ENCODE data around the gene GPI. TPM values are rescaled to one million over a fixed set of nuclear protein-coding genes. Genes with fewer than 3 reads are reported as not detected.
"Not testable (repeated sequence)": the region's sequence is repeated elsewhere in the genome, so short reads cannot be mapped to it uniquely, and the experiment has no call there.

Gene GPI
- total and polyA plus RNA-seq, 9 donors, result 70.1 to 187 (median 124) TPM

DNA sequence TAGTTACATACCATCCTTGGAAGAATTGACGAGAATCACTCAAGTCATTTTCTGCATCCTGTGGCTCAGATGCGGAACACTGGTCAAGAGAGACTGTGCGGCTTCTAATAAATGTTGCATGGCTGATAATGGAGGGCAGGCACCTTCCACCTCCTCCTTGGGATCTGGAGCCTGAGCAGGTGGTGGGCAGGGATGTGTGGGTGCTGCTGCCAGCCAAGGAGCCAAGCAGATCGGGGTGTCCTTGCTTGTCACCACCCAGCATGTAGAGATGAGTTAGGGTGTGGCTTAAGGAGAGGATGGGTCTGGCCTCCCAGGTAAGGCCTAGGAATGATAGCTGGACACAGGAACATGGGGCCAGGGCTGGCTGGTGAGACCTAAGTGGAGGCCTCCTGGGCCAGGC is 17.5 kb downstream of the GPI start:
- Histone ChIP-seq H3K36me3 (no peaks in the 10 kb centered on the region), H3K9me3 (no peaks in the 10 kb centered on the region), H3K27ac (no peak overlapping the region), H3K4me1 (ENCODE audit: insufficient read depth) (no peaks in the 10 kb centered on the region), H3K4me3 (no peak overlapping the region), H3K27me3 (no peaks in the 10 kb centered on the region)
- 95 to 99% (median 99%) methylated on average over 4 of the region's 4 CpGs for WGBS, 3 donors
- TF ChIP-seq EP300 (IDR thresholded peaks at IDR 0.05) (no peak), POLR2A (IDR thresholded peaks at IDR 0.05) (no peak)
- TF ChIP-seq, protein P1, sequence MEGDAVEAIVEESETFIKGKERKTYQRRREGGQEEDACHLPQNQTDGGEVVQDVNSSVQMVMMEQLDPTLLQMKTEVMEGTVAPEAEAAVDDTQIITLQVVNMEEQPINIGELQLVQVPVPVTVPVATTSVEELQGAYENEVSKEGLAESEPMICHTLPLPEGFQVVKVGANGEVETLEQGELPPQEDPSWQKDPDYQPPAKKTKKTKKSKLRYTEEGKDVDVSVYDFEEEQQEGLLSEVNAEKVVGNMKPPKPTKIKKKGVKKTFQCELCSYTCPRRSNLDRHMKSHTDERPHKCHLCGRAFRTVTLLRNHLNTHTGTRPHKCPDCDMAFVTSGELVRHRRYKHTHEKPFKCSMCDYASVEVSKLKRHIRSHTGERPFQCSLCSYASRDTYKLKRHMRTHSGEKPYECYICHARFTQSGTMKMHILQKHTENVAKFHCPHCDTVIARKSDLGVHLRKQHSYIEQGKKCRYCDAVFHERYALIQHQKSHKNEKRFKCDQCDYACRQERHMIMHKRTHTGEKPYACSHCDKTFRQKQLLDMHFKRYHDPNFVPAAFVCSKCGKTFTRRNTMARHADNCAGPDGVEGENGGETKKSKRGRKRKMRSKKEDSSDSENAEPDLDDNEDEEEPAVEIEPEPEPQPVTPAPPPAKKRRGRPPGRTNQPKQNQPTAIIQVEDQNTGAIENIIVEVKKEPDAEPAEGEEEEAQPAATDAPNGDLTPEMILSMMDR (IDR thresholded peaks at IDR 0.05), result no peak
- intact Hi-C loops (cut with DNase I), result no loop called here
- DNase-seq, result no peak

DNA sequence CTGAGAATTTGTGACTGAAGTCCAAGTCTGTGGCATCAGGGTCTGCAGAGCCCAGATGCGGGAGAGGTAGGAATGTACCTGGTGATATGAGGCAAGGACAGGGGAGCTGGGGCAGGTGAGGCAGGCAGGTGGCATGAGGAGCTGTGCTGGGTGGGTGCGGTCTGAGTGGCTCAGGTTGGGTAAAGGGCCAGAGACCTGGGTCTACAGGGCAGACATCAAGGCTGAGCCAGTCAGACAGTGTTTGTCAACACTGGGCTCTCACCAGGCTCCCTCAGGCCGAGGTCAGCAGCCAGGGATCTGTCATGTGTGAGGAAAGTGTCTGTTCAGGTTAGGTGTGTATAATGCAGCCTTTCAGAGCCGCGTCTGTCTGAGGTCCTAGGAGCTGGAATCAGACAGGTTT is 18.6 kb downstream of the GPI start:
- intact Hi-C loops (cut with DNase I), result no loop called here
- H3K27ac ChIP-seq, result no peak overlapping the region
- DNase-seq, result no peak
- WGBS, 3 donors, result 91 to 98% (median 97%) methylated on average over 5 of the region's 5 CpGs
- H3K27me3 ChIP-seq, result no peaks in the 10 kb centered on the region
- H3K9me3 ChIP-seq, result no peaks in the 10 kb centered on the region
- H3K4me1 ChIP-seq (ENCODE audit: insufficient read depth), result no peaks in the 10 kb centered on the region
- TF ChIP-seq EP300 (IDR thresholded peaks at IDR 0.05) (no peak), POLR2A (IDR thresholded peaks at IDR 0.05) (no peak)
- TF ChIP-seq, protein P1 (IDR thresholded peaks at IDR 0.05), result no peak
- no peak overlapping the region for H3K4me3 ChIP-seq
- no peaks in the 10 kb centered on the region for H3K36me3 ChIP-seq

DNA sequence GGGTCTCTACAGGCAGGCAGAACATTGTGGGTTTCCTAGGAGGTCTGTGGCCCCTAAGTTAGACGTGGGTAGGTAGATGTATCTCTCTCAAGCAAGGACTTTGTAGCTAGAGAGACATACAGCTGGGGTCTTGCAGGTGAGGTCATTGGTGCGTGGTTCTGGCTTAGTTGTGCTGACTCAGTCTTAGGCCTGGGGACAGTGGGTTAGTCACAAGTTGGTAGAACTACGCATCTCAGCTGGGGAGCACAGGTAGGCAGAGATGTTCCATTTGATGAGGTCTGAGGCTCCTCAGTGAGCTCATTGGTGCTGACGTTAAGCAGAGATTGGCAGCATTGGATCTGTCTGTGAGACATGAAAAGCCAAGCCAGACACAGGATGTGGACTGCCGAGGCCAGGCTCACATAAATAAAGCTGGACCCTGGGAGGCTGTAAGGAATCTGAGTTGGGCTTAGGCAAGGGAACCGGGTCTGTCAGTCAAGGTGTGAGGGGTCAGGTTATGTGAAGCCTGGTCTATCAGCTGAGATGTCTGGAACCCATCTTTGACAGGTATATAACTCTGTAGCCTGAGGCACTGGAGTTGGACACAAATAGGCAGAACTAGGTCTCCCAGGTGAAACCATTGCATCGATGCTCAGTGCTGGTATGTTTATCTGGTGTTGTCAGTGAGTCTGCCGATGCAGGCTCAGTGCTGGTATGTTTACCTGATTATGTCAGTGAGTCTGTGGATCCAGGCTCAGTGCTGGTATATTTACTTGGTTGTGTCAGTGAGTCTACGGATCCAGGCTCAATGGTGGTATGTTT is 21.8 kb downstream of the GPI start:
- TF ChIP-seq, protein P1 (IDR thresholded peaks at IDR 0.05), result no peak
- TF ChIP-seq POLR2A (IDR thresholded peaks at IDR 0.05) (no peak), EP300 (IDR thresholded peaks at IDR 0.05) (no peak)
- DNase-seq, result no peak
- Histone ChIP-seq H3K36me3 (no peaks in the 10 kb centered on the region), H3K9me3 (no peaks in the 10 kb centered on the region), H3K4me3 (no peak overlapping the region), H3K4me1 (ENCODE audit: insufficient read depth) (no peaks in the 10 kb centered on the region), H3K27me3 (no peaks in the 10 kb centered on the region), H3K27ac (no peak overlapping the region)
- 88 to 93% (median 93%) methylated on average over 9 of the region's 9 CpGs for WGBS, 3 donors
- intact Hi-C loops (cut with DNase I), result no loop called here

DNA sequence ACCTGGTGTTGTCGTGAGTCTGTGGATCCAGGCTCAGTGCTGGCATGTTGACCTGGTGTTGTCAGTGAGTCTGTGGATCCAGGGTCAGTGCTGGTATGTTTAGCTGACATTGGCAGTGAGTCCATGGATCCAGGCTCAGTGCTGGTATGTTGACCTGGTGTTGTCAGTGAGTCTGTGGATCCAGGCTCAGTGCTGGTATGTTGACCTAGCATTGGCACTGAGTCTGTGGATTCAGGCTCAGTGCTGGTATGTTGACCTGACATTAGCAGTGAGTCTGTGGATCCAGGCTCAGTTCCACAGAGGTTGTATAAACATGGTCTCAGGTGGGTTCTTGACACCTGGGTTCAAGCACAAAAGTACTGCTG is 22.4 kb downstream of the GPI start:
- Histone ChIP-seq H3K27me3 (no peaks in the 10 kb centered on the region), H3K4me1 (ENCODE audit: insufficient read depth) (no peaks in the 10 kb centered on the region), H3K27ac (no peak overlapping the region), H3K9me3 (no peaks in the 10 kb centered on the region), H3K36me3 (no peaks in the 10 kb centered on the region), H3K4me3 (no peak overlapping the region)
- 91 to 100% (median 95%) methylated on average over 1 of the region's 1 CpG for WGBS, 3 donors
- intact Hi-C loops (cut with DNase I), result no loop called here
- no peak for DNase-seq
- TF ChIP-seq EP300 (IDR thresholded peaks at IDR 0.05) (no peak), POLR2A (IDR thresholded peaks at IDR 0.05) (no peak)
- TF ChIP-seq, protein P1 (IDR thresholded peaks at IDR 0.05), result no peak

DNA sequence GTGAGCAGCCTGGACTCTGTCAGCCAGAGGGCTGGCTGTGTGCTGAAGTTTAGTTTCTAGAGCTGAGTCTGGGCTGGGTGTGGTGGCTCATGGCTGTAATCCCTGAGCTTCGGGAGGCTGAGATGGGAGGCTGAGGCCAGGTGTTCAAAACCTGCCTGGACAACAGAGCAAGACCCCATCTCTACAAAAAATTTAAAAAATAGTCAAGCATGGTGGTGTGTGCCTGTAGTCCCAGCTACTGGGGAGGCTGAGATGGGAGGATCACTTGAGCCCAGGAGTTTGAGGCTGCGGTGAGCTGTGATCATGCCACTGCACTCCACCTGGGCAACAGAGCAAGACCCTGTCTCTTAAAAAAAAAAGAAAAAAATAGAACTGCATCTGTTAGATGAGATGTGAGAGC is 23.7 kb downstream of the GPI start:
- H3K4me3 ChIP-seq; H3K4me1 ChIP-seq (ENCODE audit: insufficient read depth); H3K27ac ChIP-seq; DNase-seq; intact Hi-C loops (cut with DNase I); H3K36me3 ChIP-seq; H3K27me3 ChIP-seq; H3K9me3 ChIP-seq: not testable (repeated sequence)
- WGBS, 3 donors, result 93 to 100% (median 98%) methylated on average over 2 of the region's 2 CpGs

Data from ovary (tissue), 9 donors.